ENCODE results near the gene BDKRB2. TPM values are rescaled to one million over a fixed set of nuclear protein-coding genes. Genes with fewer than 3 reads are reported as not detected.

BDKRB2 gene
- total and polyA plus RNA-seq, 2 of the 4 experiments (the other 2 are of a cell fraction): 60.9 to 73.1 TPM

DNA sequence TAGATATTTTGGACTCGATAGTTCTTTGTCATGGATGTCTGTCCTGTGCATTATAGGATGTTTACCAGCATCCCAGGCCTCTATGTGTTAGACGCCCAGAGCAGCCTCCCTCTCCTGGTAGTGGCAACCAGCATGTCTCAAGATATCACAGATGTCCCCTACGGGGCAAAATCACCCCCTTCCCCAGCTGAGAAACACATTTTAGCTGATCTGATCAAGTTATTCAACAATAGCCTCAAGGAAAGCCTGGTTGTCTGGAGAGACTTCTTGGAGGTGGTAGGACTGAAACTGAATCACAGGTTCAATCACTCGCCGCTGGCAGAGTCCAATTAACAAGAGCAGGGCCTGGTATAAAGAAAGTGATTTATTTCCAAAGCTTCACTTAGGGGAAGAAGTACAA lies 69.0 kb downstream of the BDKRB2 start:
- no TSS peak for BruUV-seq (replicated peaks)
- peak overlapping the region; percentile 85 for H3K18ac ChIP-seq (ENCODE audit: low read depth, low read length)
- peaks cover 22% of the 10 kb centered on the region for H3K4me1 ChIP-seq (ENCODE audit: control insufficient read depth, insufficient read depth, low read length)
- peak overlapping the region; percentile 93 for H3K4ac ChIP-seq (ENCODE audit: low read depth, low read length)
- H4K20me1 ChIP-seq (ENCODE audit: insufficient read depth, low read length): no peaks in the 10 kb centered on the region
- peak overlapping the region; percentile 19; the same call in 1 of the 2 replicates for H3K23ac ChIP-seq (ENCODE audit: low read depth, low read length)
- peaks cover 0 to 9% of the 10 kb centered on the region in 2 experiments; a peak in 2 of 4 replicates for H3K79me1 ChIP-seq (ENCODE audit: low read depth in 1 of 2, low read length in 2 of 2)
- CTCF ChIA-PET: interaction anchor here (0.6 to 3.5 kb wide), 5 partner anchors 12 to 173 kb away, joined by 3 to 55 read pairs (median 4); no protein-coding TSS in a partner anchor
- dilution Hi-C loops (cut with HindIII; ENCODE audit: low sequenced_read_pairs, unreplicated experiment) (no loop called here), intact Hi-C loops (cut with micrococcal nuclease) (no loop called here), in situ Hi-C loops (cut with MboI; ENCODE audit: low sequenced_read_pairs) (loop anchor here (5.0 to 25.0 kb wide), 2 partner anchors 171 to 736 kb away; partner anchors contain the start of gene GLRX5)
- peaks cover 13% of the 10 kb centered on the region for H3K9me1 ChIP-seq (ENCODE audit: insufficient read depth, low read length)
- peak overlapping the region; percentile 72 for H3K14ac ChIP-seq (replicated peaks; ENCODE audit: low read depth, low read length)
- no peak overlapping the region for H3K4me2 ChIP-seq (ENCODE audit: low read depth, low read length)
- WGBS, 2 experiments (ENCODE audit: extremely low coverage in 2 of 2, insufficient read length in 1 of 2): no CpG with 5 or more reads among the region's 5 CpGs
- no peak for DNase-seq
- peak overlapping the region; percentile 96 for H2BK120ac ChIP-seq (ENCODE audit: low read depth, low read length)
- ATAC-seq (ENCODE audit: low read depth): no peak
- H2AK5ac ChIP-seq (ENCODE audit: low read depth, low read length): peak overlapping the region; percentile 86
- H2BK15ac ChIP-seq (ENCODE audit: low read depth, low read length): peak overlapping the region; percentile 56
- H3K4me3 ChIP-seq (ENCODE audit: insufficient read depth, low read depth, low read length): no peak overlapping the region
- peak overlapping the region; percentile 90 for H2BK5ac ChIP-seq (ENCODE audit: low read depth, low read length, poor library complexity, severe bottlenecking)
- H2AK9ac ChIP-seq (replicated peaks; ENCODE audit: low read depth, low read length, poor library complexity): no peak overlapping the region
- peak overlapping the region; percentile 94 for H2BK20ac ChIP-seq (ENCODE audit: low read depth, low read length)
- peak overlapping the region; percentile 87 for H4K5ac ChIP-seq (ENCODE audit: low read depth, low read length)
- H3K9me3 ChIP-seq (ENCODE audit: control insufficient read depth, insufficient read depth, low read length): peaks cover 10% of the 10 kb centered on the region
- peak overlapping the region; percentile 24; the same call in 1 of the 2 replicates for H3K56ac ChIP-seq (ENCODE audit: extremely low read depth, insufficient read depth, low read length)
- no peaks in the 10 kb centered on the region for H3K27me3 ChIP-seq (ENCODE audit: control insufficient read depth, insufficient read depth, low read length)
- H3K27ac ChIP-seq (ENCODE audit: insufficient read depth, low read length): peak overlapping the region; percentile 94
- H4K91ac ChIP-seq (ENCODE audit: insufficient read depth, low read depth, low read length): peak overlapping the region; percentile 93
- H3K9ac ChIP-seq (ENCODE audit: low read depth, low read length): peak overlapping the region; percentile 52; the same call in 1 of the 2 replicates
- POLR2A ChIA-PET (ENCODE audit: unreplicated experiment): interaction anchor here (0.9 to 1.6 kb wide), 2 partner anchors 18 to 169 kb away, joined by 3 to 6 read pairs; partner anchors contain the start of gene BDKRB1
- no peaks in the 10 kb centered on the region for H3K36me3 ChIP-seq (ENCODE audit: control insufficient read depth, insufficient read depth, low read length)
- H2AFZ ChIP-seq (replicated peaks; ENCODE audit: low read length, poor library complexity): peak overlapping the region; percentile 27
- TF ChIP-seq MXI1 (IDR thresholded peaks at IDR 0.05; ENCODE audit: borderline replicate concordance, low read depth, low read length) (no peak), MAZ (IDR thresholded peaks at IDR 0.05; ENCODE audit: borderline replicate concordance, low read depth, low read length) (no peak), RCOR1 (IDR thresholded peaks at IDR 0.05; ENCODE audit: insufficient replicate concordance, low read length) (no peak), NFE2L2 (IDR thresholded peaks at IDR 0.05; ENCODE audit: low read depth, low read length) (no peak), MAFK (IDR thresholded peaks at IDR 0.05; ENCODE audit: low read depth, low read length) (no peak), RAD21 (IDR thresholded peaks at IDR 0.05; ENCODE audit: low read length) (no peak), RFX5 (IDR thresholded peaks at IDR 0.05; ENCODE audit: low read depth, low read length) (no peak)
- TF ChIP-seq, protein P1, sequence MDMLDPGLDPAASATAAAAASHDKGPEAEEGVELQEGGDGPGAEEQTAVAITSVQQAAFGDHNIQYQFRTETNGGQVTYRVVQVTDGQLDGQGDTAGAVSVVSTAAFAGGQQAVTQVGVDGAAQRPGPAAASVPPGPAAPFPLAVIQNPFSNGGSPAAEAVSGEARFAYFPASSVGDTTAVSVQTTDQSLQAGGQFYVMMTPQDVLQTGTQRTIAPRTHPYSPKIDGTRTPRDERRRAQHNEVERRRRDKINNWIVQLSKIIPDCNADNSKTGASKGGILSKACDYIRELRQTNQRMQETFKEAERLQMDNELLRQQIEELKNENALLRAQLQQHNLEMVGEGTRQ (IDR thresholded peaks at IDR 0.05; ENCODE audit: low read depth, low read length): no peak
- TF ChIP-seq, protein P2, sequence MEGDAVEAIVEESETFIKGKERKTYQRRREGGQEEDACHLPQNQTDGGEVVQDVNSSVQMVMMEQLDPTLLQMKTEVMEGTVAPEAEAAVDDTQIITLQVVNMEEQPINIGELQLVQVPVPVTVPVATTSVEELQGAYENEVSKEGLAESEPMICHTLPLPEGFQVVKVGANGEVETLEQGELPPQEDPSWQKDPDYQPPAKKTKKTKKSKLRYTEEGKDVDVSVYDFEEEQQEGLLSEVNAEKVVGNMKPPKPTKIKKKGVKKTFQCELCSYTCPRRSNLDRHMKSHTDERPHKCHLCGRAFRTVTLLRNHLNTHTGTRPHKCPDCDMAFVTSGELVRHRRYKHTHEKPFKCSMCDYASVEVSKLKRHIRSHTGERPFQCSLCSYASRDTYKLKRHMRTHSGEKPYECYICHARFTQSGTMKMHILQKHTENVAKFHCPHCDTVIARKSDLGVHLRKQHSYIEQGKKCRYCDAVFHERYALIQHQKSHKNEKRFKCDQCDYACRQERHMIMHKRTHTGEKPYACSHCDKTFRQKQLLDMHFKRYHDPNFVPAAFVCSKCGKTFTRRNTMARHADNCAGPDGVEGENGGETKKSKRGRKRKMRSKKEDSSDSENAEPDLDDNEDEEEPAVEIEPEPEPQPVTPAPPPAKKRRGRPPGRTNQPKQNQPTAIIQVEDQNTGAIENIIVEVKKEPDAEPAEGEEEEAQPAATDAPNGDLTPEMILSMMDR (conservative IDR thresholded peaks at IDR 0.05; ENCODE audit: low read depth, low read length): no peak
- H4K8ac ChIP-seq (ENCODE audit: low read depth in 2 of 2, low read length in 2 of 2): peak overlapping the region; percentile 79 to 92

Measured in IMR-90 (cell line).